K562 (cell line): Measurements from ENCODE around the gene POP7. TPM values are rescaled to one million over a fixed set of nuclear protein-coding genes. Genes with fewer than 3 reads are reported as not detected.
A peak's percentile ranks its signal among the peaks of the same experiment; 100 is the strongest.

Experiments used
- C11orf30 ChIP-seq: fragments of 450-650 bp; IDR thresholded peaks from 2 replicates; pipeline ENCODE4 v1.6.1; 2016; ENCODE audit warnings: low read depth, mild to moderate bottlenecking
- CBX2 ChIP-seq: fragments of 200-600 bp; sonication (generic); IDR thresholded peaks from one replicate; pipeline ENCODE4 v1.6.1; 2012; ENCODE audit warnings: mild to moderate bottlenecking, low read length, inconsistent platforms; ENCODE audit not compliant: insufficient read depth, poor library complexity, severe bottlenecking
- CEBPB ChIP-seq: fragments of 450-650 bp; IDR thresholded peaks from 2 replicates; pipeline ENCODE4 v1.6.1; 2016; ENCODE audit warnings: missing genetic modification characterization, missing compliant biosample characterization
- CREB1 ChIP-seq, 2 experiments: sonication (generic) in 1 of 2; formaldehyde crosslinking in 1 of 2; IDR thresholded peaks; 2 replicates each; pipeline versions ENCODE4 v1.6.1 to v1.8.0; 2012 to 2022; ENCODE audit warnings: inconsistent platforms in 1 of 2, mild to moderate bottlenecking in 1 of 2, missing genetic modification reagents in 1 of 2, moderate library complexity in 1 of 2
- FOXK2 ChIP-seq, 2 experiments: fragments of 450-650 bp; IDR thresholded peaks in 1 of 2; conservative IDR thresholded peaks in 1 of 2; 2 replicates each; pipeline ENCODE4 v1.6.1; 2016; ENCODE audit warnings: low read depth in 2 of 2, mild to moderate bottlenecking in 1 of 2
- HNRNPK ChIP-seq: fragments of 200-400 bp; formaldehyde crosslinking; IDR thresholded peaks from one replicate; pipeline ENCODE4 v1.6.1; 2018; ENCODE audit warnings: mild to moderate bottlenecking, low read depth, low read length; ENCODE audit not compliant: poor library complexity, severe bottlenecking
- IFI16 ChIP-seq: fragments of 250-450 bp; sonication (Bioruptor Pico); IDR thresholded peaks from 2 replicates; pipeline ENCODE4 v2.1.2; 2022; ENCODE audit warnings: mild to moderate bottlenecking, inconsistent platforms
- NRF1 ChIP-seq, 2 experiments: fragments of 450-650 bp; IDR thresholded peaks in 1 of 2; conservative IDR thresholded peaks in 1 of 2; 2 replicates each; pipeline ENCODE4 v1.6.1; 2014; ENCODE audit warnings: mild to moderate bottlenecking in 2 of 2
- PRDM10 ChIP-seq: fragments of 450-650 bp; IDR thresholded peaks from 2 replicates; pipeline ENCODE4 v1.6.1; 2018; ENCODE audit not compliant: partially characterized antibody
- RAD21 ChIP-seq, 2 experiments: fragments of 250-450 bp in 1 of 2; fragments of 450-650 bp in 1 of 2; sonication (Bioruptor Pico) in 1 of 2; formaldehyde crosslinking in 1 of 2; IDR thresholded peaks in 1 of 2; conservative IDR thresholded peaks in 1 of 2; 2 replicates each; pipeline versions ENCODE4 v1.4.0 to v1.8.0; 2020 to 2022; ENCODE audit warnings: mild to moderate bottlenecking in 2 of 2, moderate library complexity in 1 of 2
- RBM25 ChIP-seq: fragments of 200-400 bp; formaldehyde crosslinking; IDR thresholded peaks from 2 replicates; pipeline ENCODE4 v1.6.1; 2018; ENCODE audit warnings: low read length, low read depth, moderate library complexity; ENCODE audit not compliant: severe bottlenecking
- RUNX1 ChIP-seq: sonication (generic); IDR thresholded peaks from 2 replicates; pipeline ENCODE4 v1.6.1; 2016; ENCODE audit warnings: antibody characterized with exemption, low read depth
- SMAD1 ChIP-seq: fragments of 150-350 bp; IDR thresholded peaks from 2 replicates; pipeline ENCODE4 v1.6.1; 2014; ENCODE audit warnings: low read length, low read depth; ENCODE audit not compliant: partially characterized antibody
- SMAD2 ChIP-seq: fragments of 150-350 bp; IDR thresholded peaks from 2 replicates; pipeline ENCODE4 v1.6.1; 2014; ENCODE audit warnings: low read depth, mild to moderate bottlenecking, low read length
- TRIM25 ChIP-seq: fragments of 450-650 bp; IDR thresholded peaks from 2 replicates; pipeline ENCODE4 v1.7.0; 2016; ENCODE audit warnings: borderline replicate concordance
- XRCC4 ChIP-seq: IDR thresholded peaks from one replicate; pipeline ENCODE4 v1.6.1; 2011; ENCODE audit not compliant: insufficient read depth, insufficient read length; ENCODE audit errors: extremely low read depth
- YBX1 ChIP-seq: fragments of 450-650 bp; IDR thresholded peaks from 2 replicates; pipeline ENCODE4 v1.7.1; 2016; ENCODE audit warnings: mild to moderate bottlenecking
- ZNF133 ChIP-seq: fragments of 250-450 bp; sonication (Bioruptor Pico); IDR thresholded peaks from 2 replicates; pipeline ENCODE4 v1.4.0; 2020; ENCODE audit warnings: mild to moderate bottlenecking
- ZNF584 ChIP-seq: fragments of 200-800 bp; sonication (Bioruptor generic); IDR thresholded peaks from 2 replicates; pipeline ENCODE4 v1.6.1; 2016; ENCODE audit warnings: low read depth, mild to moderate bottlenecking, missing genetic modification characterization, missing compliant biosample characterization
- ZNF586 ChIP-seq: fragments of 450-650 bp; formaldehyde crosslinking; conservative IDR thresholded peaks from 2 replicates; pipeline ENCODE4 v1.4.0; 2020; ENCODE audit warnings: mild to moderate bottlenecking, moderate library complexity
- ZNF717 ChIP-seq: fragments of 250-450 bp; sonication (Bioruptor Pico); IDR thresholded peaks from 2 replicates; pipeline ENCODE4 v1.5.0; 2021
- polyA plus RNA-seq, 8 experiments: library from polyadenylated mRNA; depleted of rRNA in 4 of 8; stranded (reverse) in 5 of 8; unstranded in 3 of 8; fragments of >200 nt; fragmentation: Nextera tagmentation in 2 of 8; fragmentation: Illumina TruSeq in 1 of 8; extraction: Ambion mirVana in 2 of 8; extraction: Trizol in 1 of 8; gene quantifications; 2 replicates each; pipeline versions ENCODE4 v1.2.1 to v1.2.3, GENCODE V29; 2011 to 2014; ENCODE audit warnings: inconsistent platforms in 1 of 8, missing spikeins in 1 of 8
- total RNA-seq, 7 experiments: library from RNA; depleted of rRNA in 6 of 7; stranded (reverse); fragments of >200 nt in 6 of 7; fragmentation: Illumina TruSeq in 2 of 7; extraction: Trizol in 2 of 7; gene quantifications; 2 replicates each; pipeline versions ENCODE4 v1.2.1 to v1.2.3, GENCODE V29; 2011 to 2021; ENCODE audit warnings: low replicate concordance in 1 of 7
- TF ChIP-seq, protein P1 (sequence below): sonication (generic); formaldehyde crosslinking; IDR thresholded peaks from 2 replicates; pipeline ENCODE4 v1.8.0; 2022; ENCODE audit warnings: mild to moderate bottlenecking, missing genetic modification reagents

POP7 gene
- total and polyA plus RNA-seq, 9 of the 15 experiments (the other 6 are each of a cell fraction or from before 2014, with no cell fraction given): 11.5 to 163 (median 68.9) TPM

DNA sequence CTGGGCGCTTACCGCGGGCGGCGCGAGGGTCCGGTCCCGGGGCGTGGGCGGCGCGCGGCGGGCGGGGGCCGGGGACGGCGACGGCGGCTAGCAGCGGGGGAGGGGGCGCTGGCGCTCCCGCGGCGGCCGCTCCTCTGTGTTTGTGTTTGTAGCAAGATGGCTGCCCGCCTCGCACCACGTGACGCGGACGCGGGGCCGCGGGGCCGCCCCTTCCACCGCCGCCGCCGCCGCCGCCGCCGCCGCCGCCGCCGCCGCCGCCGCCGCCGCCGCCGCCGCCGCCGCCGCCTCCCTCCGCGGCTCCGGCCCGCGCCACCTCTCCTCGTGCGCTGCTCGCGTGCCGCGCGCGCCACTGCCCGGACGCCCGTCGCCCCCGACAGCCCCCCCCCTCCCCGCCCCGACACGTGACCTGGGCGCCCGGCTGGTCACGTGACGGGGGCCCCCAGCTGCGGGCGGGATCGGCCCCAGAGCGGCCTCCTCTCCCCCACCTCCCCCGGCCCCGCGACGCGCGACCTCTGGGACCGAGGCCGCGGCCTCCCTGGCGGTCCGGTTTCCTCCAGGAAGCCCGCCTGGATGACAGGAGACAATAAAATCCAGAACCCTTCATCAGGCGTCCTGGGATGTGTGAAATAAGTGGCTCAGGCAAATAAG is 11.7 kb upstream of the POP7 start, which contains the start of gene GIGYF1 (continued):
- TF ChIP-seq RUNX1 (no peak), RBM25 (no peak), YBX1 (no peak), ZNF717 (CRISPR knock-in tag) (no peak), NRF1 (conservative IDR thresholded peaks at IDR 0.05 in 1 of 2, IDR thresholded peaks at IDR 0.05 in 1 of 2) (no peak), HNRNPK (no peak), FOXK2 (conservative IDR thresholded peaks at IDR 0.05 in 1 of 2, IDR thresholded peaks at IDR 0.05 in 1 of 2; ENCODE audit: low read depth in 2 of 2) (no peak), XRCC4 (no peak), SMAD1 (no peak), C11orf30 (no peak), ZNF584 (CRISPR knock-in tag) (no peak), SMAD2 (no peak), IFI16 (no peak), CEBPB (tag) (no peak), ZNF586 (CRISPR knock-in tag) (no peak), PRDM10 (no peak), RAD21 (CRISPR knock-in tag; conservative IDR thresholded peaks at IDR 0.05 in 1 of 2, IDR thresholded peaks at IDR 0.05 in 1 of 2) (no peak), TRIM25 (no peak), ZNF133 (CRISPR knock-in tag) (no peak), CBX2 (no peak), CREB1 (IDR thresholded peaks at IDR 0.05) (peak; percentile 26; the same call in 1 of the 2 replicates), CREB1 (CRISPR knock-in tag; IDR thresholded peaks at IDR 0.05) (no peak)
- TF ChIP-seq, protein P1, sequence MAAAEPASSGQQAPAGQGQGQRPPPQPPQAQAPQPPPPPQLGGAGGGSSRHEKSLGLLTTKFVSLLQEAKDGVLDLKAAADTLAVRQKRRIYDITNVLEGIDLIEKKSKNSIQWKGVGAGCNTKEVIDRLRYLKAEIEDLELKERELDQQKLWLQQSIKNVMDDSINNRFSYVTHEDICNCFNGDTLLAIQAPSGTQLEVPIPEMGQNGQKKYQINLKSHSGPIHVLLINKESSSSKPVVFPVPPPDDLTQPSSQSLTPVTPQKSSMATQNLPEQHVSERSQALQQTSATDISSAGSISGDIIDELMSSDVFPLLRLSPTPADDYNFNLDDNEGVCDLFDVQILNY (CRISPR knock-in tag): no peak
